Mesodermal cell (in vitro differentiated cells): ENCODE results near the gene ZSCAN25.
"Not testable (repeated sequence)": the region's sequence is repeated elsewhere in the genome, so short reads cannot be mapped to it uniquely, and the experiment has no call there.

ENCODE experiments used
- H3K27ac ChIP-seq: 2 replicates; pipeline ENCODE4 v1.7.0; 2013; ENCODE audit warnings: mild to moderate bottlenecking, low read depth, low read length, moderate library complexity; ENCODE audit not compliant: severe bottlenecking
- H3K36me3 ChIP-seq: 2 replicates; pipeline ENCODE4 v1.7.1; 2013; ENCODE audit warnings: mild to moderate bottlenecking, low read length, moderate library complexity; ENCODE audit not compliant: control insufficient read depth, insufficient read depth
- H3K4me1 ChIP-seq: one replicate; pipeline ENCODE4 v1.7.1; 2013; ENCODE audit warnings: mild to moderate bottlenecking, low read length; ENCODE audit not compliant: insufficient read depth, control insufficient read depth, poor library complexity, severe bottlenecking
- H3K4me3 ChIP-seq: 2 replicates; pipeline ENCODE4 v1.7.0; 2013; ENCODE audit warnings: low read length, control low read depth, mild to moderate bottlenecking; ENCODE audit not compliant: insufficient read depth, poor library complexity, severe bottlenecking; ENCODE audit errors: extremely low read depth
- H3K9me3 ChIP-seq: 2 replicates; pipeline ENCODE4 v1.7.1; 2013; ENCODE audit warnings: mild to moderate bottlenecking, low read length, moderate library complexity; ENCODE audit not compliant: control insufficient read depth
- WGBS, 2 experiments: methylation state at CpG; one replicate each; pipeline ENCODE4 v1.1.5; 2013; ENCODE audit warnings: missing lambda C conversion rate in 2 of 2; ENCODE audit not compliant: insufficient coverage in 2 of 2; 5-methylcytosine and 5-hydroxymethylcytosine counted together

The ZSCAN25 gene

DNA sequence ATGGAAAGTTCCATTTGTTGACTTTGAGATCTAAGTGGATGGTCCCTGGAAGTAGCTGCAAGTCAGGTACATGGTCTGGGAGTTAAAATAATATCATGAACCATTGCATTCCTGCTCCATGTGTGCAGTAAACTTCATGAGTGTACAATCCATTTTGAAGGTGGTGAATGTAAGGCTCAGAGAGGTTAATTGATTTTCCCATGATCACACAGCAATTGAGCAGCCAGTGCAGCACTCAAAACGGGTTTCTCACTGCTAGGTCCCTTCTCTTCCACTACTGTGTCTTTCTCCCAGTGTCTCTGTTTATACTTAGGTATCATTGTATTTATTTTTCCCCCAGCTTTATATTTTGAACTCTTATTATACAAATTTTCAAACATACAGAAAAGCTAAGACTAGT lies 9.9 kb downstream of the ZSCAN25 start:
- no CpG with 5 or more reads among the region's 1 CpG for WGBS, 2 experiments
- peaks cover 93% of the 10 kb centered on the region for H3K36me3 ChIP-seq
- no peak overlapping the region for H3K4me3 ChIP-seq
- H3K27ac ChIP-seq, result no peak overlapping the region
- H3K9me3 ChIP-seq, result no peaks in the 10 kb centered on the region
- peaks cover 4% of the 10 kb centered on the region for H3K4me1 ChIP-seq

- WGBS, 2 experiments, result 97% methylated on average over 6 of the region's 11 CpGs; no CpG with 5 or more reads in 1 of the 2 experiments
- Histone ChIP-seq H3K9me3 (no peaks in the 10 kb centered on the region), H3K36me3 (peaks cover 92% of the 10 kb centered on the region), H3K27ac (no peak overlapping the region), H3K4me3 (no peak overlapping the region), H3K4me1 (peaks cover 3% of the 10 kb centered on the region)
Measured at GRCh38 chr7:99627513-99627912, 10.8 kb downstream of the ZSCAN25 start.

GRCh38 chr7:99628471-99629465 lies 12.0 kb downstream of the ZSCAN25 start:
- H3K4me1 ChIP-seq, result no peaks in the 10 kb centered on the region
- H3K9me3 ChIP-seq, result no peaks in the 10 kb centered on the region
- H3K36me3 ChIP-seq, result peaks cover 91% of the 10 kb centered on the region
- no peak overlapping the region for H3K27ac ChIP-seq
- WGBS, 2 experiments, result 71 to 73% methylated on average over 10 to 11 of the region's 14 CpGs
- no peak overlapping the region for H3K4me3 ChIP-seq

- WGBS, 2 experiments, result 96 to 97% methylated on average over 19 to 20 of the region's 20 CpGs
- Histone ChIP-seq H3K9me3 (no peaks in the 10 kb centered on the region), H3K4me3 (no peak overlapping the region)
Measured at GRCh38 chr7:99629643-99630042, 12.9 kb downstream of the ZSCAN25 start.

GRCh38 chr7:99631295-99632109 lies 14.8 kb downstream of the ZSCAN25 start:
- no peak overlapping the region for H3K4me3 ChIP-seq
- H3K4me1 ChIP-seq, result no peaks in the 10 kb centered on the region
- no peaks in the 10 kb centered on the region for H3K9me3 ChIP-seq
- no peak overlapping the region for H3K27ac ChIP-seq
- 49 to 59% methylated on average over 6 to 8 of the region's 9 CpGs for WGBS, 2 experiments
- H3K36me3 ChIP-seq, result peaks cover 68% of the 10 kb centered on the region

More at GRCh38 chr7:99629643-99630042, 12.9 kb downstream of the ZSCAN25 start:
- Histone ChIP-seq H3K4me1 (no peaks in the 10 kb centered on the region), H3K36me3 (peaks cover 87% of the 10 kb centered on the region), H3K27ac (no peak overlapping the region)

- 100% methylated on average over 2 of the region's 2 CpGs; no CpG with 5 or more reads in 1 of the 2 experiments for WGBS, 2 experiments
- not testable (repeated sequence) for H3K4me1 ChIP-seq, H3K4me3 ChIP-seq, H3K27ac ChIP-seq, H3K9me3 ChIP-seq
- peaks cover 16% of the 10 kb centered on the region for H3K36me3 ChIP-seq
Measured at GRCh38 chr7:99637414-99637813, 20.7 kb downstream of the ZSCAN25 start.

DNA sequence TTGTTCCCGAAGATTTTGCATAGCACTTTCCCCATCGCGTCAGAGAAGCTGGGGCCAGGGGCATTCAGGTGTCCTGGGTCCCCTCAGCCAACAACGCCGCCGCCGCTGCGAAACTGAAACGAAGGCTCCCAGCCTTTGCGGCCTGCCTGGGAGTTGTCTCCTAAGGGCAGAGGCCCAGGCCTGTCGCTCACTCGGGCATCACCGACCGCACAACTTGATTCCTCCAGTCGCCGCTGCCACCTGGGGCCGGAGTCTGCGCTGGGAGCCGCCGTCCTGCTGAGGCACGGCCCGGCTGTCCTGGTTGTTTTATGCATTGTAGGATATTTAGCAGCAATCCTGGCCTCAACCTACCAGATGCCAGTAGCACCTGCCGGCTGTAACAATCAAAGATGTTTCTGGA lies 22.0 kb downstream of the ZSCAN25 start:
- Histone ChIP-seq H3K9me3 (no peaks in the 10 kb centered on the region), H3K4me3 (no peak overlapping the region), H3K4me1 (no peaks in the 10 kb centered on the region), H3K27ac (no peak overlapping the region), H3K36me3 (peaks cover 4% of the 10 kb centered on the region)
- WGBS, 2 experiments, result 92% methylated on average over 14 to 22 of the region's 23 CpGs

DNA sequence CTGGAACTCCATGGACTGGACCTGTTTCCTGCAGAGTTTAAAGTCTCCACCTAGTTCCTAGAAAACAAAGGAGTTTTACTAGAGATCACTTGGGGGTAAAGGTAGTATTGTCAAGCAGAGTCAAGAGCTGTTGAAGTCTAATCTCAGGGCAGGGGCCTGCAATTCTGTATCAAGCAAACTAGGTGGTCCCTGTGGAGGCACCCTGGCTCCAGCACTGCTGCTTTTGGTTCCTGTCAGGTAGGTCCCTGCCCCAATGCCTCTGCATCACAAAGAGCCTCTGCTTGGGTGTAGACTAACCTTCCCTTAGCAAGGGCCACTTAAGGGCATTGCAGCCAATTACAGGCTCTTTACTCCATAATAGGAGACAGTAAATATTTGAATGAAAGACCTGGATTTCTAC lies 22.5 kb downstream of the ZSCAN25 start:
- Histone ChIP-seq H3K4me1 (no peaks in the 10 kb centered on the region), H3K36me3 (peaks cover under 1% of the 10 kb centered on the region), H3K27ac (no peak overlapping the region), H3K4me3 (no peak overlapping the region), H3K9me3 (no peaks in the 10 kb centered on the region)

DNA sequence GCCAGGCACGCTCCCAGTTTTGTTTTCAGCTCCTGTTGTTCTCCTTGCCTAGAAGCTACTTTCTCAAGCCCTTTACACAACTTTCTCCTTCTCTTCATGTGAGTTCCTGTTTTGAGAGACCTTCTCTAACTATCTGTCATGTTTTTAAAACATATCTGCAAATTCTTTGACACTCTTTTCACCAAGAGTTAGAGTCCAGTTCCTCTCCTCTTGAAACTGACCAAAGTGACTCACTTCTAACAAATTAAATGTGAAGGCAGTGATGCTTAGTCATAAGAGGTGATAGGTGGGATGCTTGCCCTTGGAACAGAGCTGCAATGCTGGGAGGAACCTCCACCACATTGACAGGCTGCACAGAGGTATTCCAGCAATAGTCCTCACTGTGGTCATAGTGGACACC lies 25.3 kb downstream of the ZSCAN25 start:
- H3K36me3 ChIP-seq, result peaks cover 6% of the 10 kb centered on the region
- H3K27ac ChIP-seq, result no peak overlapping the region
- no peaks in the 10 kb centered on the region for H3K9me3 ChIP-seq
- H3K4me1 ChIP-seq, result no peaks in the 10 kb centered on the region
- no peak overlapping the region for H3K4me3 ChIP-seq
- WGBS, 2 experiments, result 91 to 94% methylated on average over 1 of the region's 1 CpG

DNA sequence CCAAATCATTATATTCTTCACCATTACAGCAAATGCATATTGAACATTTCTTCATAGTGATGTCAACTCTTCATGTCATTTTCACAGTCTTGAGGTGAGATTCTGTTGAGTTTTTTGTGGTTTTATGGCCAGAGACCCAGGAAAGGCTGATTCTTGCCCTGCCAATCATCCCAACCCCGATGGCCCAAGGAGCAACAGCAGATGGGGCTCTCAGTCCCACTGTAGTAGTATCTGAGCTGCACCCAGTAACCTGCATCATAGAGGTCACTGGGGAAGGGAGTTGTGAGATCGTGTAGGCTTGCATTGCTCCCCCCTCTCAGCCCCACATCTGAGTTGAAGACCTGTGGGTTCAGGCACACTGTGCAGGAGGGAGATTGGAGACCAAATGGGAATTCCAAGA lies 26.7 kb downstream of the ZSCAN25 start:
- Histone ChIP-seq H3K9me3 (no peaks in the 10 kb centered on the region), H3K36me3 (peaks cover 6% of the 10 kb centered on the region), H3K4me1 (no peaks in the 10 kb centered on the region), H3K4me3 (no peak overlapping the region), H3K27ac (no peak overlapping the region)
- WGBS, 2 experiments, result 92% methylated on average over 2 of the region's 2 CpGs; no CpG with 5 or more reads in 1 of the 2 experiments
